Superior temporal gyrus (tissue), 1 donor: ENCODE data around the gene SH3GLB1.
"Not testable (repeated sequence)": the region's sequence is repeated elsewhere in the genome, so short reads cannot be mapped to it uniquely, and the experiment has no call there.

Experiments
- DNase-seq: peaks from one replicate; pipeline ENCODE4 v3.0.0-alpha.2; 2016; ENCODE audit errors: extremely low spot score

The SH3GLB1 gene

GRCh38 chr1:86704458-86704971 lies at the start of gene SH3GLB1:
SH3GLB1 (plus strand) TSS chr1:86704576; CDS start chr1:86704900, 324 bp downstream.
- peak; percentile 92 for DNase-seq

GRCh38 chr1:86658381-86658780 lies 46.0 kb upstream of the SH3GLB1 start:
- peak; percentile 38 for DNase-seq

GRCh38 chr1:86666368-86666767 lies 38.0 kb upstream of the SH3GLB1 start:
- no peak for DNase-seq

- DNase-seq: peak; percentile 75
Measured at GRCh38 chr1:86687595-86687994, 16.8 kb upstream of the SH3GLB1 start.

GRCh38 chr1:86692641-86693040 lies 11.7 kb upstream of the SH3GLB1 start:
- no peak for DNase-seq

- DNase-seq: no peak
Measured at GRCh38 chr1:86695400-86695799, 9.0 kb upstream of the SH3GLB1 start.

- no peak for DNase-seq
Measured at GRCh38 chr1:86696522-86696921, 7.9 kb upstream of the SH3GLB1 start.

- no peak for DNase-seq
Measured at GRCh38 chr1:86699186-86699585, 5.2 kb upstream of the SH3GLB1 start.

- DNase-seq: no peak
Measured at GRCh38 chr1:86701731-86702130, 2.6 kb upstream of the SH3GLB1 start.

GRCh38 chr1:86702954-86703494 lies 1.4 kb upstream of the SH3GLB1 start:
- not testable (repeated sequence) for DNase-seq

GRCh38 chr1:86703696-86704457 lies 499 bp upstream of the SH3GLB1 start:
- peak; percentile 81 for DNase-seq

GRCh38 chr1:86704972-86705664 lies 742 bp downstream of the SH3GLB1 start:
- DNase-seq: peak; percentile 63

GRCh38 chr1:86705665-86705985 lies 1.2 kb downstream of the SH3GLB1 start:
- no peak for DNase-seq

- no peak for DNase-seq
Measured at GRCh38 chr1:86706018-86706635, 1.8 kb downstream of the SH3GLB1 start.

GRCh38 chr1:86708920-86709319 lies 4.5 kb downstream of the SH3GLB1 start:
- DNase-seq: no peak

GRCh38 chr1:86712088-86712860 lies 7.9 kb downstream of the SH3GLB1 start:
- DNase-seq: no peak

GRCh38 chr1:86713477-86713876 lies 9.1 kb downstream of the SH3GLB1 start:
- DNase-seq: no peak

- no peak for DNase-seq
Measured at GRCh38 chr1:86714159-86714558, 9.8 kb downstream of the SH3GLB1 start.

GRCh38 chr1:86714561-86715244 lies 10.3 kb downstream of the SH3GLB1 start:
- no peak for DNase-seq

- DNase-seq: no peak
Measured at GRCh38 chr1:86718786-86719185, 14.4 kb downstream of the SH3GLB1 start.

GRCh38 chr1:86731416-86731815 lies 27.0 kb downstream of the SH3GLB1 start:
- no peak for DNase-seq
